GM12878 (cell line): ENCODE measurements around the gene ARHGAP5.

Source experiments
- CHD2 ChIP-seq: IDR thresholded peaks from 2 replicates; pipeline ENCODE4 v1.6.1; 2011; ENCODE audit warnings: low read depth, low read length, improper control_type of control experiment, borderline replicate concordance
- HDAC2 ChIP-seq: fragments of 200-600 bp; sonication (generic); IDR thresholded peaks from 2 replicates; pipeline ENCODE4 v1.6.1; 2017
- MYC ChIP-seq: IDR thresholded peaks from 2 replicates; pipeline ENCODE4 v1.6.1; 2011; ENCODE audit warnings: mild to moderate bottlenecking, low read length, moderate library complexity, inconsistent platforms; ENCODE audit not compliant: insufficient read depth, insufficient replicate concordance, insufficient read length, severe bottlenecking
- STAT1 ChIP-seq: fragments of 450-650 bp; conservative IDR thresholded peaks from 2 replicates; pipeline ENCODE4 v1.6.1; 2014; ENCODE audit warnings: antibody characterized with exemption, mild to moderate bottlenecking
- ZNF687 ChIP-seq: fragments of 450-650 bp; IDR thresholded peaks from 2 replicates; pipeline ENCODE4 v1.6.1; 2017; ENCODE audit warnings: mild to moderate bottlenecking, moderate library complexity
- ZZZ3 ChIP-seq: IDR thresholded peaks from 2 replicates; pipeline ENCODE4 v1.6.1; 2011; ENCODE audit warnings: low read depth; ENCODE audit not compliant: control insufficient read depth, insufficient read length

- TF ChIP-seq MYC (no peak), ZNF687 (no peak), HDAC2 (no peak), STAT1 (no peak), CHD2 (no peak), ZZZ3 (no peak)
Measured at GRCh38 chr14:32083315-32083624, 6.2 kb downstream of the ARHGAP5 start.
